HG02642 (cell line): ENCODE measurements around the gene NEDD8.

Experiments used
- ATAC-seq: cut with Tn5 transposase; IDR thresholded peaks from one replicate; pipeline ENCODE4 v1.9.1; 2021; ENCODE audit warnings: mild to moderate bottlenecking; ENCODE audit not compliant: unreplicated experiment, poor library complexity

The NEDD8 gene

GRCh38 chr14:24184104-24184970 is 47.8 kb downstream of the NEDD8 start:
- no peak for ATAC-seq

GRCh38 chr14:24183014-24183481 is 49.1 kb downstream of the NEDD8 start:
- no peak for ATAC-seq

DNA sequence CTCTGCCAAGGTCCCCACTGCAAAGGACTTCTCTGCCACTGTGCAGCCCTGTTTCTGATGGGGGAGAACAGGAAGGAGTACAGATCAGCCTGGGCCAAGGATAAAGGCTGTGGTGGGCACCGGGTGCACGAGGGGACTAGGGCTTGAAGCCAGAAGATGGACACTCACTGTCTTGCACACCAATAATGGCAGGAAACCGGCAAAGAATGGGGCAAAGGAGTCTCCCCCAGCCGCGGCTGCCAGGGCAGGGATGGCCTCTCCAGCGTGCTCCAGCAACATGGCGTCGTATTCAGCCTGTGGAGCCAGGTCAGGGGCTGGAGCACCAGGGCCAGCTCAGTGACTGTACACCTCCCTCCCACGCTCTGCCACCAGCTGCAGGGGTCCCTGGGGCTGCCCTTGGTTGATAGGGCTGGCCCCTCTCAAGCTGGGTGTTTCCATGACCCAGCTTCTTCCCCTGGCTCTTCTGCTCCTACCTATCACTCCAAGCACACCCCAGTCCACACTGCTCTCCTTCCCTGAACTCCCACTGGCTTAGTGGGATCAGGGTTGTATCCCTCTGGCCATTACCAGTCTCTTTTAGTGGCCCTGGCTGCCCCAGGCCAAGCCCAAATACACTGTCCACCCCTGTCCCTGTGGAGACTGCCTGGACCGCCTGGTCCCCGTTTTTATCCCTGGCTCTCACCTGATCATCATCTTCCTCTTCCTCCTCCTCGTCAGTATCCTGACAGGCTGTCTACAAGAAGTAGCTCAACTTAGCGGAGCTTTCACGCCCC is 49.9 kb downstream of the NEDD8 start:
- no peak for ATAC-seq

DNA sequence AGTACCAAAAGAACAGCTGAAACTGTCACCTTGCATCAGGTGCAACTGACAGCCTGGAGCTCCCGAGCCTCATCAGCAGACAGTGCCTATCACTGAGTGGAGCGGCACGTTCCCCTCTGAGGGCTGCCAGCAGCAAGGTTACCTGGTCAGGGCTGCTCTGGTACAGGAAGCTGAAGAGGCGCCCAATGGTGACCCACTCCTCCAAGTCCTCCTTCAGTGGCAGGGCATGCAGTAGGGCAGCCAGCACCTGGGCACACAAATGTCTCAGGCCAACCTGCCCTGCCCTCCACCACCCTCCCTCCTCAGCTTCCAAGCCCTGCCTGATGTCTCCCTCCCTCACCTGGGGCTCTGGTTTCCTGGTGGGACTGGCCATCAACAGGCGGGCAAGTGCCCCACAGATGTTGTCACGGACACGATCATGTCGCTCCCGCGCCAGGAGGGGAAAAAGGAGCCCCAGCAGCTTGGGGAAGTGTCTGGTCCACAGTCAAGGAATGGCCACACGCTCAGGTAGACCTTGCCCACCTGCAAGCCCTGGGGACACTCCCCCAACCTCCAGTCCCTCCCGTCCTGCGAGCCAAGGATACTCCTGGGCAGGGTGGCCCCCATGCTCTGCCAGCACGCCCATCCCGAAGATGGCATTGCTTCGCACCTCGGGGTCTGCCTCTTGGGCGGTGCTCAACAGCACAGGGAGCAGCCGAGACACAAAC is 50.6 kb downstream of the NEDD8 start:
- no peak for ATAC-seq

- no peak for ATAC-seq
Observed at GRCh38 chr14:24179961-24180796, 52.0 kb downstream of the NEDD8 start.

- ATAC-seq, result no peak
Observed at GRCh38 chr14:24179294-24179960, 52.7 kb downstream of the NEDD8 start.

DNA sequence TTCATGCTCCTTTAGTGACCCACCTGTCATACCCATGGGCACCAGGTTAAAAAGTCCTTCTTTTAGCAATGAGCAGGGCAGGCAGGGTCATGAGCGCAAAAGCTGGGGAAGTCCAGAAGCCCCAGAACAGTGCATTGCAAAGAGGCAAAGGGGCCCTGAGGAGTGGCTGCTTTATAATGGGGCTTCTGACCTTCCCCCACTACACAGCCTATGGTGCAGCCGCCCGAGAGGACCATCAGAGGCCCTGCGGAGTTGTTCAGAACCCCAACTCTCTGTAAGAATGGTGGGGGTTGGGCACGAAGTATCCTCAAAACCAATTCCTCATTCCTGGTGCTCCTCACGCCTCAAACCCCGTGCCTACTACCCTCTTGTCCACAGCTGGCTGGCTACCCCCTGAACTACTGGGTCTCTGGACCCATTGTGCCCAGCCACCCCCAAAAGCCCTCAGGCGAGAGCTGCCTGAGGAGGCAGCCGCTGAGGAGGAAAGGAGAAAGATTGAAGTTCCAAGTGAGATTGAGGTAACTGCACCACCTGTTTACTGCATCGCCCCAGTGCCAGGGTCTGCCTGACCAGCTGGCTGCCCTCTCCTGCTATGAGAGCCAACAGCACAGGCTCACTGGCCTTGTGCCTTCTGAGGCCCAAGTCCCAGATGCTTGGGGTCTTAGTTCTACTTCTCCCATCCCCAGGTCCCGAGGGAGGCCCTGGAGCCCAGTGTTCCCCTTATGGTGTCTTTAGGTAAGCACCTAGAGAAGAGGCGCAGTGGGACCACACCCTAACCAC is 53.6 kb downstream of the NEDD8 start:
- ATAC-seq, result no peak

GRCh38 chr14:24177891-24178290 is 54.3 kb downstream of the NEDD8 start:
- ATAC-seq, result no peak

DNA sequence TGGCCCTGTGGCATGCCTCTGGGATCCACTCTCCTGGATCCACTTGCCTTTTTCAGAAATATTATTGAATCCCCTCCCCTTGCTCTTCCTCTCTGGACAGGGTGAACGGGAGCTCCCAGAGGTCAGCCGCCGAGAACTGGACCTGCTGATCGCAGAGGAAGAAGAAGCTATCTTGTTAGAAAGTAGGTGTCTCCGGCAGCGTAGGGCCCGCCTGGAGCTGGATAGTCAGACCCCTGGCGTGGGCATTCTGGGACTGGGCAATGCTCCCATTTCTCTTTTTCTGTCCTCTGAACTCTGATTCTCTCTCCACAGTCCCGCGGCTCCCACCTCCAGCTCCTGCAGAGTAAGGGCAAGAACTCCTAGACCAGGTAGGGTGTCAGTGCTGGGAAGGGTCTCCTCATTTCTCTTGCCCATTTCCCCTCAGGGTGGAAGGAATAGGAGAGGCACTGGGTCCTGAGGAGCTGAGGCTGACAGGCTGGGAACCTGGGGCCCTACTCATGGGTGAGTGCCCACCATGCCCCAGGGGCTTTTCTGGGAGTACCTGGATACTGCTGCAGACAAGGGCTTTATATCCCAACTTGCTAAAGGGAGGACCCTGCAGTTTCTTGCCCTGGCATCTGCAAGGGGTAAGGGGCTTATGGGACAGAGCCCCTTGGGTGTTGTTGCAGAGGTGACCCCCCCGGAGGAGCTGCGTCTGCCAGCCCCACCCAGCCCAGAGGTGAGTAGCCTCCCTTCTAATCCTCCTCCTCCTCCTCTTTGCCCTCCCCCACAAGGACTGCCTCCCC is 54.9 kb downstream of the NEDD8 start:
- ATAC-seq, result no peak

DNA sequence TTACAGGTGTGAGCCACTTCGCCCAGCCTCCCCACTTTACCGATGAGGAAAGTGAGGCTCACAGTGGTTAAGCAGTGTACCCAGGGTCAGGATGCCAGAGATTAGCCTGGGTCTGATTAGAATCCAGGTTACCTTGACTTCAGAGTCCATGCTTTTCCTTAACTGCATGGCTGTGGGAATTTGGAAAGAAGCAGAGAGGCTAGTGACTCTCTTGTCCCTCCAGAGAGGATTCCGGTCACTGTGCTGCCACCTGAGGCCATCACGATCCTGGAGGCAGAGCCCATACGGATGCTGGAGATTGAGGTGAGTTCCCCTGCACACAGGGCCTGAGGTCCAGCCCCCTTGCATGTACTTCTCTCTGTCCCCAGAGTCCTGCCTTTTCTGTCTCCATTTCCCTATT is 55.6 kb downstream of the NEDD8 start:
- no peak for ATAC-seq

- no peak for ATAC-seq
Observed at GRCh38 chr14:24172871-24173281, 59.3 kb downstream of the NEDD8 start.

- ATAC-seq, result no peak
Observed at GRCh38 chr14:24172261-24172860, 59.8 kb downstream of the NEDD8 start.

- ATAC-seq, result peak; percentile 70
Observed at GRCh38 chr14:24171422-24172260, 60.5 kb downstream of the NEDD8 start, which contains the start of gene REC8. Gene REC8, plus strand, starts transcription at chr14:24172080. Its CDS starts 473 bp downstream, at chr14:24172553.

DNA sequence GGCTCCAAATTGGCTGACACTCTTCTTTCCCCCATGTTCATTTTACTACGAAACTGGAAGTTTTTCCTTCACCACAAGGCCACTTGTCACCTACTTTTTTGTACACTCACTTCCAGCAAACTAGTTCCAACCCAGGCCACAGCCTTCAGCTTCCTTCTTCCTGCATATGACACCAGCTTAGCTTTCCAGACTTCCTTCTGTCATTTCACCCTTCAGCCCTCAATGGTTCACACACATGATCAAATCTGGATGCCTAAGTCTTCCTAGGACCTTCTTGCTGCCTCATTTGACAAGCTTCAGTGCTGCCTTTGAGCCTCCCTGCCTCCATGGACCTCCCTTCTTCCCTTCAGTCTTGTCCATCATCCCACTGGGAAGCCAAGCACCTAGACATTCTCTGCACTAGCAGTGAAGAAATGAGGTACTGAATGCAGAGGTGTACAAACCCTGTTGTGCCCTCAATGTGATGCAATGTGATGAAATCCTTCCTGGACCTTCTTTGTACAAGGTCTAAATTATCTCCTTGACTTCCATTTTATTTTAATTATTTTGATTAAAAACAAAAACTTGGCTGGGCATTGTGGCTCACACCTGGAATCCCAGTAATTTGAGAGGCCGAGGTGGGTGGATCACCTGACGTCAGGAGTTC is 64.6 kb downstream of the NEDD8 start:
- ATAC-seq, result no peak
